Skeletal muscle tissue (tissue), 4 donors: ENCODE results near the gene CHADL. TPM values are rescaled to one million over a fixed set of nuclear protein-coding genes. Genes with fewer than 3 reads are reported as not detected.

Experiments used
- H3K27ac ChIP-seq: one replicate; pipeline ENCODE4 v1.7.0; 2013; ENCODE audit warnings: mild to moderate bottlenecking, low read depth, low read length, inconsistent platforms
- H3K27me3 ChIP-seq, 3 donors: one replicate each; pipeline ENCODE4 v1.7.0; 2013; ENCODE audit warnings: low read length in 3 of 3; ENCODE audit not compliant: control insufficient read depth in 3 of 3, insufficient read depth in 3 of 3
- H3K36me3 ChIP-seq, 3 donors: one replicate each; pipeline ENCODE4 v1.7.0; 2013; ENCODE audit warnings: low read length in 3 of 3; ENCODE audit not compliant: control insufficient read depth in 3 of 3, insufficient read depth in 3 of 3
- H3K4me1 ChIP-seq, 3 donors: one replicate each; pipeline ENCODE4 v1.7.0; 2013; ENCODE audit warnings: low read length in 3 of 3, mild to moderate bottlenecking in 3 of 3; ENCODE audit not compliant: control insufficient read depth in 3 of 3, insufficient read depth in 3 of 3
- H3K4me3 ChIP-seq, 3 donors: one replicate each; pipeline ENCODE4 v1.7.0; 2013; ENCODE audit warnings: low read length in 3 of 3
- H3K9ac ChIP-seq, 3 donors: one replicate each; pipeline ENCODE4 v1.7.0; 2013; ENCODE audit warnings: low read length in 3 of 3, mild to moderate bottlenecking in 3 of 3, moderate library complexity in 2 of 3, low read depth in 1 of 3
- H3K9me3 ChIP-seq, 3 donors: one replicate each; pipeline ENCODE4 v1.7.0; 2013; ENCODE audit warnings: low read length in 3 of 3; ENCODE audit not compliant: control insufficient read depth in 3 of 3
- total RNA-seq: library from RNA; depleted of rRNA; stranded (reverse); fragments of >200 nt; gene quantifications from one replicate; pipeline ENCODE4 v1.2.3, GENCODE V29; 2014
- donor health status: Osteomylitis.

Gene CHADL
- total RNA-seq, 1 donor from 2014 or later, result 2.1 TPM

- no peaks in the 10 kb centered on the region for H3K9me3 ChIP-seq
- H3K27me3 ChIP-seq, result no peaks in the 10 kb centered on the region
- no peak overlapping the region for H3K9ac ChIP-seq
- no peak overlapping the region for H3K4me3 ChIP-seq
- H3K4me1 ChIP-seq, result peaks cover 0 to 8% (median 4%) of the 10 kb centered on the region in 3 donors
- H3K36me3 ChIP-seq, result peaks cover 20 to 28% (median 27%) of the 10 kb centered on the region in 3 donors
- no peak overlapping the region for H3K27ac ChIP-seq
These were observed 9.4 kb downstream of the CHADL start for GRCh38 chr22:41231369-41231768.

- Histone ChIP-seq H3K9me3 (no peaks in the 10 kb centered on the region), H3K4me1 (peaks cover 0 to 8% (median 2%) of the 10 kb centered on the region in 3 donors), H3K27me3 (no peaks in the 10 kb centered on the region), H3K27ac (no peak overlapping the region), H3K9ac (no peak overlapping the region), H3K4me3 (no peak overlapping the region), H3K36me3 (peaks cover 27 to 36% (median 33%) of the 10 kb centered on the region in 3 donors)
These were observed 10.3 kb downstream of the CHADL start for GRCh38 chr22:41230401-41230785.

DNA sequence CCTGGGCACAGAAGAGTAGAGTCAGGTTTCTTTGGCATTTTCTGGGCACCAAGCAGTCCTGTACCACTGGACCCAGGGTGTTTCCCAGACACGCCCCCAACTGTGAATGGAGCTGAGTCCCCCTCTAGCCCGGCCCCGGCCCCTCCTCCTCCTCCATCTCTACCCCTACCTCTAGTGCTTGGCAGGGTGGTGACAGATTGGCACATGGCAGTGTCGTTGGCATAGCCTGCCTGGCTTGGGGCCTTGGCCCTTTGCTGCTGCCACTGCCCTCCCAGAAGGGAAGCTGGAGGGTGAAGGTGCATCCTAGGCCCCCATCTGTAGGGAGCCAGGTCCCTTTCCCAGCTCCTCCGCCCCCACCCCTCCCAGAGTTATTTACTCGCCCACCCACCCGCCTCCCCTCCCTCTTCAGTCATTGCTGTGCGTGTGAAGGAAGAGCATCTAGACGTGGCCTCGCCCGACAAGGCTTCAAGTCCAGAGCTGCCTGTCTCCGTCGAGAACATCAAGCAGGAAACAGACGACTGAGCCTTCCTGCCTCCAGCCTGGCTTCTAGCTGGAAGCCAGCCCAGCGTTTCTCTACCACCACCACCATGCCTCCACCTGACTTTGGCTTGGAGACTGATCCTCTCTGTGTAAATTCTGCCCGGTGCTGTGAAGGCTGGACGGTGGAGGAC lies 10.9 kb downstream of the CHADL start:
- H3K4me1 ChIP-seq, result peaks cover 0 to 8% (median 0%) of the 10 kb centered on the region in 3 donors
- H3K27me3 ChIP-seq, result no peaks in the 10 kb centered on the region
- no peak overlapping the region for H3K9ac ChIP-seq
- no peak overlapping the region for H3K27ac ChIP-seq
- H3K9me3 ChIP-seq, result no peaks in the 10 kb centered on the region
- peaks cover 32 to 42% (median 39%) of the 10 kb centered on the region in 3 donors for H3K36me3 ChIP-seq
- no peak overlapping the region for H3K4me3 ChIP-seq

DNA sequence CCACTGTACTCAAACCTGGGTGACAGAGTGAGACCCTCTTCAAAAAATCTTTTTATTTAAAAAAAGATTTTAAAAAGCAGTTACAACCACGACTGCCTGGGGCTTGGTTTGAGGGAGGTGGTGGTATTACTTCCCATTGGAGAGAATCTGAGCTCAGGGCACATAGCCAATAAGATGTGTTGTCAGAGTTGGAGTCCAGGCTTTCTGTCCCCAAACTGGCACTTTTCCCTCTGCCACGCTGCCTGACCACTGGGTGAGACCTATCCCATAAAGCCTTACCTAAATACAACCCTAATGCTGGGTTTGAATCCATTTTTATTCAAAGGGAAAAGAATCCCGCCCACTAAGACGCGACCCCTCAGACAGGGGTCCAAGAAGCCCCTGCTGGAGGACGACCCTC lies 11.5 kb downstream of the CHADL start:
- no peaks in the 10 kb centered on the region for H3K9me3 ChIP-seq
- H3K27ac ChIP-seq, result no peak overlapping the region
- H3K4me1 ChIP-seq, result peaks cover 0 to 8% (median 0%) of the 10 kb centered on the region in 3 donors
- no peak overlapping the region for H3K4me3 ChIP-seq
- peaks cover 39 to 48% (median 45%) of the 10 kb centered on the region in 3 donors for H3K36me3 ChIP-seq
- no peak overlapping the region for H3K9ac ChIP-seq
- no peaks in the 10 kb centered on the region for H3K27me3 ChIP-seq

GRCh38 chr22:41226723-41227655 lies 13.7 kb downstream of the CHADL start:
- no peaks in the 10 kb centered on the region for H3K9me3 ChIP-seq
- no peak overlapping the region for H3K4me3 ChIP-seq
- H3K36me3 ChIP-seq, result peaks cover 59 to 69% (median 61%) of the 10 kb centered on the region in 3 donors
- no peak overlapping the region for H3K27ac ChIP-seq
- no peaks in the 10 kb centered on the region for H3K27me3 ChIP-seq
- H3K4me1 ChIP-seq, result peaks cover 0 to 5% (median 0%) of the 10 kb centered on the region in 3 donors
- no peak overlapping the region for H3K9ac ChIP-seq

DNA sequence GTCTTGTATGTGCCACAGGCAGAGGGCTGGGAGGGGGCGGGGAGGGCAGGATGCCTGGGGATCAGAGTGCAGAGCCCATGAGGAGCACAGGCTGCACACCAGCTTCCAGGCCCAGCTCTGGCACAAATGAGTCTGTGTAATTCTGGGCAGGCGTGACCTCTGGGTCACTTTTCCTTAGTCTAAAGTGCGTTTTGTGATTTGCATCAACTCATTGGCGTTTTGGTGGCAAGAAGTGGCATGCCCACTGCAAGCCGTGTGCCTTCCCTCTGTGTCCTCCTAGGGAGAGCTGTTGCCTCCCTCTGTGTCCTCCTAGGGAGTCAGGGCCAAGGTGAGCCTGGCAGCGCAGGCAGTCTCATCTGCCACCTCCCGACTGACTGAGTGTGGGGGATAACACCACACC lies 17.2 kb downstream of the CHADL start:
- no peak overlapping the region for H3K4me3 ChIP-seq
- H3K27ac ChIP-seq, result no peak overlapping the region
- no peaks in the 10 kb centered on the region for H3K27me3 ChIP-seq
- H3K9me3 ChIP-seq, result no peaks in the 10 kb centered on the region
- peaks cover 66 to 82% (median 72%) of the 10 kb centered on the region in 3 donors for H3K36me3 ChIP-seq
- no peak overlapping the region for H3K9ac ChIP-seq
- H3K4me1 ChIP-seq, result no peaks in the 10 kb centered on the region

GRCh38 chr22:41222846-41223507 lies 17.8 kb downstream of the CHADL start:
- Histone ChIP-seq H3K9me3 (no peaks in the 10 kb centered on the region), H3K27me3 (no peaks in the 10 kb centered on the region), H3K27ac (no peak overlapping the region), H3K4me1 (peaks cover under 1 to 2% (median under 1%) of the 10 kb centered on the region in 3 donors), H3K9ac (no peak overlapping the region), H3K4me3 (no peak overlapping the region), H3K36me3 (peaks cover 64 to 78% (median 69%) of the 10 kb centered on the region in 3 donors)

DNA sequence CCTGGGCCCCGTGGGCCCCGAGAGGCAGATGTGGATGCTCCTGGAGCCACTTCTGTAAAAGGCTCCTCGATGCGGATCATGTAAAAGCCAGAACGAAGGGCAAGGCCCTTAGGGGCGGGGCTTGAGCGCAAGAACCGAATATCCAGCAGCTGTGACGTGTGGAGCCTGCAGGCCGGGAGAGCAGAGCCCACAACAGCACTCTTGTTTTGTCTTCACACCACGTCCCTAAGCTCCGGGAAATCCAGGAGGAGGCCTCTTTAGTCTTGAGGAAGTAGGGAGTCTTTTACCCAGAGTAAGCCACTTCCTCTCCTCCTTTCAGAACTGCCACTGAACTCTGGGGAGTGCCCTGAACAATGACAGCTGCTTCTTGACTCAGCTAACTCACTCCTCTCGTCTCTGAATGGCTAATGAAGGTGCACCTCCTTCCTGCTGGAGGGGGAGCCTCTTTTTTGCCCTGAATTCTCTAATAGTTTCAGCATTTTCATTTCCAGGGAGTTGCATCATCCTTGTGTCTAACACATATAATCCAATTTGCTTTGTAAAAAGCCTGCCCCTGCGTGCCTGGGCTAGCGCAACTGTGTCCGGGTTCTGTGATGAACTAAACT lies 23.1 kb downstream of the CHADL start:
- H3K9ac ChIP-seq, result peak overlapping the region in 2 of 3 donors; percentile 45 to 57
- peaks cover 12 to 15% (median 14%) of the 10 kb centered on the region in 3 donors for H3K4me1 ChIP-seq
- peaks cover 28 to 47% (median 39%) of the 10 kb centered on the region in 3 donors for H3K36me3 ChIP-seq
- peak overlapping the region; percentile 72 for H3K27ac ChIP-seq
- H3K27me3 ChIP-seq, result no peaks in the 10 kb centered on the region
- H3K4me3 ChIP-seq, result peak overlapping the region in 2 of 3 donors; percentile 14 to 23
- H3K9me3 ChIP-seq, result no peaks in the 10 kb centered on the region

DNA sequence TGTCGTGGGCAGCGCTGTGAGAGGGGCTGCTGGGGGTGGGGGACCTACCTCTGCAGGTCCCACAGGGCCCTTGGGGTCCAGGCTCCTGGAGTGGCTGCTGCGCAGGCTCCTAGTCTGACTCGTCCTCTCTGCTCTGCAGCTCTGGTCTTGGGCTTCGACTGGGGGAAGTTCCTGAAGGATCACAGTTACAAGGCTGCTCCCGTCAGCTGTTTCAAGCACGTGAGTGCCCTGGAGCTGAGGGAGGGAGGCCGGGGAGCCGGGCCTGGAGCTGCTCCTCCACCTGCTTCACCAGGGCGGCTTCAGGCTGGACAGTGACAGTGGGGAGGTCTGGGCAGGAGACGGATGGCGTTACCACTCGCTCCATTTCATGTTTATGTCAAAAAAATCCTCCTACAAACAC lies 23.7 kb downstream of the CHADL start:
- Histone ChIP-seq H3K27me3 (no peaks in the 10 kb centered on the region), H3K9me3 (no peaks in the 10 kb centered on the region), H3K4me3 (no peak overlapping the region), H3K4me1 (peaks cover 12 to 15% (median 14%) of the 10 kb centered on the region in 3 donors), H3K9ac (peak overlapping the region in 2 of 3 donors; percentile 45 to 57), H3K36me3 (peaks cover 27 to 43% (median 32%) of the 10 kb centered on the region in 3 donors), H3K27ac (peak overlapping the region; percentile 72)
